K562 (cell line): ENCODE results near the gene PKIB. TPM values are rescaled to one million over a fixed set of nuclear protein-coding genes. Genes with fewer than 3 reads are reported as not detected.

Experiments
- EP300 ChIP-seq: IDR thresholded peaks from 2 replicates; pipeline ENCODE4 v1.6.1; 2012; ENCODE audit warnings: low read length, improper control_type of control experiment
- SIX5 ChIP-seq, 2 experiments: IDR thresholded peaks; 2 replicates each; pipeline ENCODE4 v1.6.1; 2011; ENCODE audit warnings: low read length in 2 of 2, borderline replicate concordance in 1 of 2, low read depth in 1 of 2, mild to moderate bottlenecking in 1 of 2, moderate library complexity in 1 of 2; ENCODE audit not compliant: insufficient read depth in 1 of 2
- THAP12 ChIP-seq: fragments of 250-450 bp; sonication (Bioruptor Pico); IDR thresholded peaks from 2 replicates; pipeline ENCODE4 v1.9.0; 2021; ENCODE audit warnings: mild to moderate bottlenecking, inconsistent platforms
- TSHZ1 ChIP-seq: fragments of 250-450 bp; sonication (Bioruptor Pico); IDR thresholded peaks from 2 replicates; pipeline ENCODE4 v1.4.0; 2020; ENCODE audit warnings: mild to moderate bottlenecking, moderate library complexity
- VEZF1 ChIP-seq: fragments of 200-800 bp; sonication (Bioruptor generic); IDR thresholded peaks from 2 replicates; pipeline ENCODE4 v1.6.1; 2017; ENCODE audit warnings: missing genetic modification characterization, missing compliant biosample characterization
- ZNF384 ChIP-seq: IDR thresholded peaks from 2 replicates; pipeline ENCODE4 v1.6.1; 2012; ENCODE audit warnings: low read depth, low read length, improper control_type of control experiment
- ZNF436 ChIP-seq: fragments of 250-450, 450-650 bp; sonication (Bioruptor Pico); formaldehyde crosslinking; IDR thresholded peaks from 2 replicates; pipeline ENCODE4 v1.7.0; 2020; ENCODE audit warnings: mild to moderate bottlenecking
- ZNF584 ChIP-seq: fragments of 200-800 bp; sonication (Bioruptor generic); IDR thresholded peaks from 2 replicates; pipeline ENCODE4 v1.6.1; 2016; ENCODE audit warnings: low read depth, mild to moderate bottlenecking, missing genetic modification characterization, missing compliant biosample characterization
- polyA plus RNA-seq, 8 experiments: library from polyadenylated mRNA; depleted of rRNA in 4 of 8; stranded (reverse) in 5 of 8; unstranded in 3 of 8; fragments of >200 nt; fragmentation: Nextera tagmentation in 2 of 8; fragmentation: Illumina TruSeq in 1 of 8; extraction: Ambion mirVana in 2 of 8; extraction: Trizol in 1 of 8; gene quantifications; 2 replicates each; pipeline versions ENCODE4 v1.2.1 to v1.2.3, GENCODE V29; 2011 to 2014; ENCODE audit warnings: inconsistent platforms in 1 of 8, missing spikeins in 1 of 8
- total RNA-seq, 7 experiments: library from RNA; depleted of rRNA in 6 of 7; stranded (reverse); fragments of >200 nt in 6 of 7; fragmentation: Illumina TruSeq in 2 of 7; extraction: Trizol in 2 of 7; gene quantifications; 2 replicates each; pipeline versions ENCODE4 v1.2.1 to v1.2.3, GENCODE V29; 2011 to 2021; ENCODE audit warnings: low replicate concordance in 1 of 7

Gene PKIB
- total and polyA plus RNA-seq, 9 of the 15 experiments (the other 6 are each of a cell fraction or from before 2014, with no cell fraction given): 14.8 to 37.5 (median 27.4) TPM

GRCh38 chr6:122666418-122666817 is 56.2 kb downstream of the PKIB start (continued):
- TF ChIP-seq TSHZ1 (CRISPR knock-in tag) (no peak), ZNF584 (CRISPR knock-in tag) (no peak), ZNF384 (no peak), SIX5 (IDR thresholded peaks at IDR 0.05; ENCODE audit: borderline replicate concordance in 1 of 2, insufficient read depth in 1 of 2, low read depth in 1 of 2, low read length in 2 of 2) (no peak), THAP12 (no peak), VEZF1 (CRISPR knock-in tag) (no peak), EP300 (no peak), ZNF436 (CRISPR knock-in tag) (no peak)
